ENCODE data around the gene GNE. TPM values are rescaled to one million over a fixed set of nuclear protein-coding genes. Genes with fewer than 3 reads are reported as not detected.

The GNE gene
- total and polyA plus RNA-seq, 9 of the 15 experiments (the other 6 are each of a cell fraction or from before 2014, with no cell fraction given) = 5.1 to 18.6 (median 12.0) TPM

DNA sequence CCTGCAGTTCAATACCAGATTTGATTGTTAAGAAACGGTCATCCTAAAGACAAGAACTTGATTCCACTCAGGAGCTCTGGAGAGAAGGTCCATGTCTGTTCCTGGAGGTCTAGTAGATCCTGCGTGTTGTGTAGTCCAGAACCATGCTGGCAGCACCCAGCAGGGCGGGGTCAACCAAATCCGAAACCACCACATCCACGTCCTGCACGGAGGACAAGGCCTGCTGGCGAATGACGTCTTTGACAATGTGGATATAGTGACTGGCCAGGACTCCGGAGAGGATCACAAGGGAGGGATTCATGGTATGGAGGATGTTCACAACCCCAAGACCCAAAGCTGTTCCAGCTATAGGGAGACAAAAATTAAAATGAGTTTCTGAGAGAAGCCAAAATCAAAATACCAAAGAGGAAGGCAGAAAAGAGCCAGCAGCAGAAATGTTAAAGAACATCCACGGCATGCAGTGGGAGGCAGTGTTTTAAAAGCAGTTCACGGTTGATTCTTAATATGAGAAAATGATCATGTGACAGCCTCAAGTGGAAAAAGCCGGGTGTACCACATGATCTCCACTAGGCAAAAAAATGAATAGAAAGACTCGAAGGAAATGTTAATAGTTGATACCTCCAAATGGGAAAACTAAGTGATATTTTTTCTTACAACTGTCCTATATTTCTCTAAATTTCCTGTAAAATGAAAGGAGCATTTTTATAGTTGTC, 40.8 kb downstream of the GNE start (continued):
- no peak for TF ChIP-seq ZNF165 (CRISPR knock-in tag; IDR thresholded peaks at IDR 0.05; ENCODE audit: borderline replicate concordance)
- TF ChIP-seq, protein P1, sequence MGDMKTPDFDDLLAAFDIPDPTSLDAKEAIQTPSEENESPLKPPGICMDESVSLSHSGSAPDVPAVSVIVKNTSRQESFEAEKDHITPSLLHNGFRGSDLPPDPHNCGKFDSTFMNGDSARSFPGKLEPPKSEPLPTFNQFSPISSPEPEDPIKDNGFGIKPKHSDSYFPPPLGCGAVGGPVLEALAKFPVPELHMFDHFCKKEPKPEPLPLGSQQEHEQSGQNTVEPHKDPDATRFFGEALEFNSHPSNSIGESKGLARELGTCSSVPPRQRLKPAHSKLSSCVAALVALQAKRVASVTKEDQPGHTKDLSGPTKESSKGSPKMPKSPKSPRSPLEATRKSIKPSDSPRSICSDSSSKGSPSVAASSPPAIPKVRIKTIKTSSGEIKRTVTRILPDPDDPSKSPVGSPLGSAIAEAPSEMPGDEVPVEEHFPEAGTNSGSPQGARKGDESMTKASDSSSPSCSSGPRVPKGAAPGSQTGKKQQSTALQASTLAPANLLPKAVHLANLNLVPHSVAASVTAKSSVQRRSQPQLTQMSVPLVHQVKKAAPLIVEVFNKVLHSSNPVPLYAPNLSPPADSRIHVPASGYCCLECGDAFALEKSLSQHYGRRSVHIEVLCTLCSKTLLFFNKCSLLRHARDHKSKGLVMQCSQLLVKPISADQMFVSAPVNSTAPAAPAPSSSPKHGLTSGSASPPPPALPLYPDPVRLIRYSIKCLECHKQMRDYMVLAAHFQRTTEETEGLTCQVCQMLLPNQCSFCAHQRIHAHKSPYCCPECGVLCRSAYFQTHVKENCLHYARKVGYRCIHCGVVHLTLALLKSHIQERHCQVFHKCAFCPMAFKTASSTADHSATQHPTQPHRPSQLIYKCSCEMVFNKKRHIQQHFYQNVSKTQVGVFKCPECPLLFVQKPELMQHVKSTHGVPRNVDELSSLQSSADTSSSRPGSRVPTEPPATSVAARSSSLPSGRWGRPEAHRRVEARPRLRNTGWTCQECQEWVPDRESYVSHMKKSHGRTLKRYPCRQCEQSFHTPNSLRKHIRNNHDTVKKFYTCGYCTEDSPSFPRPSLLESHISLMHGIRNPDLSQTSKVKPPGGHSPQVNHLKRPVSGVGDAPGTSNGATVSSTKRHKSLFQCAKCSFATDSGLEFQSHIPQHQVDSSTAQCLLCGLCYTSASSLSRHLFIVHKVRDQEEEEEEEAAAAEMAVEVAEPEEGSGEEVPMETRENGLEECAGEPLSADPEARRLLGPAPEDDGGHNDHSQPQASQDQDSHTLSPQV (IDR thresholded peaks at IDR 0.05) = no peak

DNA sequence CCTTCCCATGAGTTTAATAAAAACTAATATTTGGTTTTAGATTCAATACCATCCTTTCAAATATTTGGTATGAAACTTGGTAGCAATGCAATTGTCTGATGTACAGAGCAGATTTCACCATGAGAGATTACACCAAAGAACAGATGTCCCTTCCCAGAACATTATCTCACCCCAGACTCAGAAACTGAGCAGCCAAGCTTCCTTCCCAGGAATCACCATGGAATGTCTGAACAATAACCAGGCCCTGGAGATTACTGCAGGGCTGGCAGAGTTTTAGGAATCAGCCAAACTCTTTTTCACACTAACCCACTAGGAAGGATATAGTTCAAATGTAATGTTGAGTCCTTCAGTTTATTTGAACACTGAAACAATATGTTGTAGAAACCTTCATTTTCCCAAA, 43.7 kb downstream of the GNE start:
- no peak for TF ChIP-seq MCM7 (IDR thresholded peaks at IDR 0.05)
- TF ChIP-seq TAL1 (IDR thresholded peaks at IDR 0.05) = 0 out of 2 replicates have a peak, but pooled peaks have one; percentile 13
- TF ChIP-seq ZNF586 (CRISPR knock-in tag; conservative IDR thresholded peaks at IDR 0.05) = no peak
- Histone ChIP-seq H3K9me3 (replicated peaks; ENCODE audit: control insufficient read depth, insufficient read depth, low read depth, low read length) (no peaks in the 10 kb centered on the region), H3K79me2 (ENCODE audit: control insufficient read depth, insufficient read depth, low read length) (peaks cover 9% of the 10 kb centered on the region), H3K9me1 (ENCODE audit: control insufficient read depth, insufficient read depth, low read length) (no peaks in the 10 kb centered on the region), H3K4me1 (replicated peaks in 1 of 2; ENCODE audit: control insufficient read depth in 2 of 2, insufficient read depth in 2 of 2, low read length in 2 of 2) (peaks cover 11 to 28% of the 10 kb centered on the region in 2 experiments), H3K27me3 (ENCODE audit: control insufficient read depth in 2 of 2, insufficient read depth in 2 of 2, low read length in 2 of 2) (no peaks in the 10 kb centered on the region), H2AFZ (ENCODE audit: low read depth, low read length) (no peak overlapping the region), H3K36me3 (ENCODE audit: control insufficient read depth, insufficient read depth, low read length) (peaks cover 85% of the 10 kb centered on the region), H3K9ac (ENCODE audit: insufficient read depth in 1 of 2, low read depth in 2 of 2, low read length in 2 of 2) (no peak overlapping the region), H4K20me1 (replicated peaks; ENCODE audit: control insufficient read depth, insufficient read depth, low read length) (peaks cover 6% of the 10 kb centered on the region), H3K4me3 (no peak overlapping the region), H3K4me2 (ENCODE audit: insufficient read depth, low read length) (no peak overlapping the region), H3K27ac (ENCODE audit: extremely low read depth, low read depth, low read length) (peak overlapping the region; percentile 44; the same call in 1 of the 3 replicates)
- FAIRE-seq = no peak
- in situ Hi-C loops (cut with MboI) (no loop called here), intact Hi-C loops (cut with micrococcal nuclease) (no loop called here)
- no TSS peak for BruUV-seq (replicated peaks)
- ChIA-PET CTCF (ENCODE audit: low intra/inter-chr PET ratio) (no interaction called here), POLR2A (interaction anchor here (1.2 kb wide), 1 partner anchor 66 kb away, joined by 3 read pairs; no protein-coding TSS in a partner anchor)
- DNase-seq (ENCODE audit: extremely low read depth in 1 of 4, low spot score in 3 of 4) = no peak
- no peak for ATAC-seq

Data from K562 (cell line).